GM12875 (cell line): ENCODE data around the gene ANAPC2.

Experiments
- H3K4me3 ChIP-seq: one replicate; pipeline ENCODE4 v1.5.1; 2011; ENCODE audit warnings: low read depth, low read length, control low read depth
- TF ChIP-seq, protein P1 (sequence below): IDR thresholded peaks from 2 replicates; pipeline ENCODE4 v1.5.1; 2011; ENCODE audit warnings: low read depth, mild to moderate bottlenecking, control low read depth, inconsistent platforms, low read length, moderate library complexity, borderline replicate concordance; ENCODE audit not compliant: insufficient read depth

ANAPC2 gene

DNA sequence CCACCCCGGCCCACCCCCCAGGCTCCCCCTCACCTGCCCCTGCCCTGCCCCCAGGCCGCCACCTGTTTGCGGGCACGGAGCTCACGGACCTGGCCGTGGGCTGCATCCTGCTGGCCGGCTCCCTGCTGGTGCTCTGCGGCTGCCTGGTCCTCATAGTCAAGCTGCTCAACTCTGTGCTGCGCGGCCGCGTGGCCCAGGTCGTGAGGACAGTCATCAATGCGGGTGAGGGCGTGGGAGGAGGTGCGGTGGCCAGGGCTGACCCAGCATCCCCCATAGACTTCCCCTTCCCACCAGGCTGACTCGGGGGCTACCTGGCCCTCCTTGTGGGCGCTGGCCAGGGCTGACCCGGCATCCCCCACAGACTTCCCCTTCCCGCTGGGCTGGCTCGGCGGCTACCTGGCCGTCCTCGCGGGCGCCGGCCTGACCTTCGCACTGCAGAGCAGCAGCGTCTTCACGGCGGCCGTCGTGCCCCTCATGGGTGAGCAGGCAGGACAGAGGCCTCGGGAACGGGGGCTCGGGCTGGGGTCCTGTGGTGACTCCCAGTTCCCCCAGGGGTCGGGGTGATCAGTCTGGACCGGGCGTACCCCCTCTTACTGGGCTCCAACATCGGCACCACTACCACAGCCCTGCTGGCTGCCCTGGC, 45.8 kb upstream of the ANAPC2 start:
- no peak overlapping the region for H3K4me3 ChIP-seq
- TF ChIP-seq, protein P1, sequence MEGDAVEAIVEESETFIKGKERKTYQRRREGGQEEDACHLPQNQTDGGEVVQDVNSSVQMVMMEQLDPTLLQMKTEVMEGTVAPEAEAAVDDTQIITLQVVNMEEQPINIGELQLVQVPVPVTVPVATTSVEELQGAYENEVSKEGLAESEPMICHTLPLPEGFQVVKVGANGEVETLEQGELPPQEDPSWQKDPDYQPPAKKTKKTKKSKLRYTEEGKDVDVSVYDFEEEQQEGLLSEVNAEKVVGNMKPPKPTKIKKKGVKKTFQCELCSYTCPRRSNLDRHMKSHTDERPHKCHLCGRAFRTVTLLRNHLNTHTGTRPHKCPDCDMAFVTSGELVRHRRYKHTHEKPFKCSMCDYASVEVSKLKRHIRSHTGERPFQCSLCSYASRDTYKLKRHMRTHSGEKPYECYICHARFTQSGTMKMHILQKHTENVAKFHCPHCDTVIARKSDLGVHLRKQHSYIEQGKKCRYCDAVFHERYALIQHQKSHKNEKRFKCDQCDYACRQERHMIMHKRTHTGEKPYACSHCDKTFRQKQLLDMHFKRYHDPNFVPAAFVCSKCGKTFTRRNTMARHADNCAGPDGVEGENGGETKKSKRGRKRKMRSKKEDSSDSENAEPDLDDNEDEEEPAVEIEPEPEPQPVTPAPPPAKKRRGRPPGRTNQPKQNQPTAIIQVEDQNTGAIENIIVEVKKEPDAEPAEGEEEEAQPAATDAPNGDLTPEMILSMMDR = no peak

DNA sequence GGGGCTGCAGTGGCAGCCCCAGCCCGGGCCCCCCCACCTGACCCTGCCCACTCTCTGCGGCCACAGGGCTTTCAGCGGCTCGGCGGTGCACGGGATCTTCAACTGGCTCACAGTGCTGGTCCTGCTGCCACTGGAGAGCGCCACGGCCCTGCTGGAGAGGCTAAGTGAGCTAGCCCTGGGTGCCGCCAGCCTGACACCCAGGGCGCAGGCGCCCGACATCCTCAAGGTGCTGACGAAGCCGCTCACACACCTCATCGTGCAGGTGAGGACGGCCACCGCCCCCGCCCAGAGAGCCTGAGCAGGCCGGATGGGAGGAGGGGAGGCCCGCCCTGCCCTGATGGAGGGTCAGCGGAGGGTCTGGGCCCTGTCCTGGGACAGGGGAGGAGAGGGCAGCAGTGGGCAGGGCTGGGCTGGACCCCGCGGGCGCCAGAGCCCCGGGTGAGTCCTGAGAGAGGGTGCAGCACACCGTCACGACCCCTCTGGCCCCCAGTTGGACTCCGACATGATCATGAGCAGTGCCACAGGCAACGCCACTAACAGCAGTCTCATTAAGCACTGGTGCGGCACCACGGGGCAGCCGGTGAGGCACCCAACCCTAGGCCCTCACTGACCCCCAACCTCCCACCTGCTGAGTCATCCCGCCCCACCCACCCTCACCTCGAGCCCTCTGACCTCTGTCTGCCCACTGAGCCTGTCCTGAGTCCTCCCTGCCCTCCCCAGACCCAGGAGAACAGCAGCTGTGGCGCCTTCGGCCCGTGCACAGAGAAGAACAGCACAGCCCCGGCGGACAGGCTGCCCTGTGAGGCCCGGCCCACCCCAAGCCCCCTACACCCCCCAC, 45.0 kb upstream of the ANAPC2 start:
- H3K4me3 ChIP-seq = no peak overlapping the region
- TF ChIP-seq, protein P1 = no peak

DNA sequence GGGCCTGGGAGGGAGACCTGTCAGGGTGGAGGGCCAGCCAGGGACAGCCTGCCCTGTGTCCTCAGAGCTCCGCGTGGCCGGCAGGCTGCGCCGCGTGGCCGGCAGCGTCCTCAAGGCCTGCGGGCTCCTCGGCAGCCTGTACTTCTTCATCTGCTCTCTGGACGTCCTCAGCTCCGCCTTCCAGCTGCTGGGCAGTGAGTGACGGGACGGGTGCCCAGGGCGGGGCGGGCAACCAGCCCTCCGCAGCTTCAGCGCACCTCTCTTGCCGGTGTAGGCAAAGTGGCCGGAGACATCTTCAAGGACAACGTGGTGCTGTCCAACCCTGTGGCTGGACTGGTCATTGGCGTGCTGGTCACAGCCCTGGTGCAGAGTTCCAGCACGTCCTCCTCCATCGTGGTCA, 44.1 kb upstream of the ANAPC2 start:
- TF ChIP-seq, protein P1 = no peak
- no peak overlapping the region for H3K4me3 ChIP-seq

DNA sequence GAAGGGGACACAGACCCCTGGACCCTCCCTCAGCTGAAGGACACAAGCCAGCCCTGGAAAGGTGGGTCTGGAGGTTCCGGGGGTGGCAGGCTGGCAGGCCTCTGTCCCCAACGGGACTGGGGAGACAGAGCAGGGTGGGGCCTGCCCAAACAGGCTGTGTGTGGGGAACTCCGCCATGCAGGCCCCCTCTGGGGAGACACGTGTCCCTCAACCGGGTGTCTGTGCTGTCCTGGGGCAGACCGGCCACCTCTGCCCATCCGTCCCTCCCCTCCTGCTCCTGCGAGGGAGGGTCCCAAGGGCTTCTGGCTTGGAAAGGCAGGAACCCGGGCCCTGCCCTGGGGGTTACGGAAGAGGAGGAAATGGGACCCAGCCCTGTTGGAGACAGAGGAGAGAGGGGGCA, 43.7 kb upstream of the ANAPC2 start:
- H3K4me3 ChIP-seq = no peak overlapping the region
- TF ChIP-seq, protein P1 = no peak

DNA sequence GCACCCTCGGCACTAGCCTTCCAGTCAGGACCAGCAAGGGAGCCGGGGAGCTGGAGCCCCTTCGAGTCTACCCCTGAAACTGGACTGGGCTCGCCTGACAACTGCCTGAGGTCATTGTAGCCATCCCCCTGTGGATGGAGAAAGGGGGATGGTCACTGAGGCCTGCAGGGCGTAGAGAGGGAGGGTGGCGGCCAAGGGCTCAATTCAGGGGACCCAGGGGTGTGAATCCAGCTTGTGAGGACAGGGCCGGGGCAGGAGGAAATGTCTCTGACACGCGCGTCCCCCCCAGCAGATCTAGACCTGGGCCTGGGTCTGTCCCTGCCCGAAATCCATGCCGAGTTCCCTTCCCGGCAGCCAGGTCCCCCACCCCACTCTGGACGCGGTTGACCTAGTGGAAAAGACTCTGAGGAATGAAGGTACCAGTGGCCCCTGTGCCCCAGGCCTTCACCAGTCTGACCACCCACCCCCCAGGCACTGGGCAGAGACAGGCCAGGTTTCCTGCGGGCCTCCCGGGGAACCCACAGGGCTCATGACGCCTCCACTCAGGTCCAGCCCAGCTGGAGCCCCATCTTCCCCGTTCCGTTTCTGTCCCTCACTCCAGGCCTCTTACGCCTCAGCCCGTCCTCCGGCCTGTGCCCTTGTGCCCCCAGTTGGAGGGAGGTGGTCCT, 43.1 kb upstream of the ANAPC2 start:
- no peak overlapping the region for H3K4me3 ChIP-seq
- TF ChIP-seq, protein P1 = no peak

DNA sequence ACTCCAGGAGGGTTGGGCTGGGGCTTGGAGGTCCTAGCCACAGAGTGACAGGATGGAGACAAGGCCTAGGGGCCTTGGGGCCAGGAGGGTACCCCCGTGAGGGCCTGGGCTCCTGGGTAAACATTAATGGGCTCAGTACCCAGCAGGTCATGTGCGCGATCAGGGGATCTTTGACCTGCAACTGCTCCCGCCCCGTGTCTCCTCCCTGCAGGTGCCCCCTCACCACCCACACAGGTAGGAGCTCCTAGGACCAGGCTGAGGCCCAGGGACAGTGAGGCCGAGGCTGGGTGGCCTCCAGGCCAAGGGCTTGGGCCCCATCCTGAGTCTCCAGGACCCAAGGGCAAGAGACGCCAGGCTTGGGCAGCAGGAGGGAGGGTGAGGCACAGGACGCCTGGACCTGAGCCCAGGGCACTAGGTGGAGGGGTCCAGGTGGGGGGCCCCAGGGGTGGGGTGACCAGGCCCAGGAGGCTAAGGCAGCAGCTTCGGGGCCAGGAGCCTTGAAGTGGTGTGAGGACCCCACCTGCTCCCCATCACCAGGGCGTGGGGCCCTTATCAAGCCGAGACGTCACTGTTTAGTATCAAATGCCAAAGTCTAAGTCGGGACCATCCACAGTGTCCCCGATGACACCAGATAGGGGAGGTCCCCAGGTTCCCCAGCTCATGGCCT, 42.5 kb upstream of the ANAPC2 start, which contains the start of gene SLC34A3:
SLC34A3 (plus strand) TSS at position 197 of the 667 bp plus-strand sequence. CDS start 802 bp downstream, outside the sequence.
- H3K4me3 ChIP-seq = no peak within 1 kb of the TSS
- TF ChIP-seq, protein P1 = no peak
